T-helper 22 cell (primary cell): ENCODE results near the gene PLCL2.

Experiments
- DNase-seq: peaks from one replicate; pipeline ENCODE4 v3.0.0-alpha.2; 2020; ENCODE audit warnings: low read depth

PLCL2 gene

DNA sequence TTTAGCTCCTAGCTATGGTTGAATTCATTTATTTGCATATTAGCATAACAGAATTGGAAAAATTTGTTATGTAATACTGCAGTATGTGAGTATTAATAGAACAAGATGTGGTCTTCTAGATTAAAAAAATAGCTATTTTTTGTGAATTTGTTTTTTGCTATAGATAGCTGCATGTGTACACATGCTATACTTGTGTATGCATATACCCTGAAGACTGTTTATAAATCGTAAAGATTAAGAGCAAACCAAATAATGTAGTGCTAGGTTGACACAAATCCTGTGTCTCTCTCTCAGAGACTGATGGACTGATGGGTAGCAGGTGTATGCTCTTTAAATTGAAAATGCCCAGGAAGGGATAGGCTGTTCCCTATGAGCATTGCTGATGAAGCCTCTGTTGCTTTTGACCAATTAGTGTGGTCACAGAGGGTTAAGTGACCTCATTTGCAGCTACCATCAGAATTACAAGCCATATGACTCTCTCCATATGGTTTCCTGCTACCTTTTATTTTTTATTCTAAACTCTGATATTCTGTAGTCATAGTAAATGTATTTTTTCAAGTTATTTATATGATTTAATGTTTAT, 9.0 kb downstream of the PLCL2 start:
- DNase-seq: no peak

DNA sequence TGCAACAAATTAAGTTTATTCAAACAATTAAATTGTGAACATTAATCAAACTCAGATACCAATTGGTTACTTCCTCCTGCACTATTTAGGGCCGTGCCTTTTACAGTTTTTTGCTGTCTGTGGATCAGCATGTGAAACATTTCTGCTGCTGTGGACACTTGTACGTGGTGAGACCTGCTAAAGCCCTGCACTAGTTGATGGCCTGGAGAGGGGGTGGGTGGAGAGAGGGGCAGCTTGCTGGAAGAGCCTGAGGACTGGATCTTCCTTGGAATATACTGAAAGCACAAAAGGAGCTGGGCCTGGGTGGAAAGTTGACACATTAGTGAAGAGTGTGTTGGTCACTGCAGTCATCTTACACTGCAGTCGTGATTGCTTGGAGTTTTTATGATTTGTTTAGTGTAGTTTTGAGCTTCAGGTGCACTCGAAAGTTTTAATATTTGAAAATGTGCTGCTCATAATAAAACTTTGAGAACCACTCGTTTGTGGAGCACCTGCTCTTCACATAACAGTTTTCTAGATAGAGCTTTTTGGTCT, 11.4 kb downstream of the PLCL2 start:
- no peak for DNase-seq

DNA sequence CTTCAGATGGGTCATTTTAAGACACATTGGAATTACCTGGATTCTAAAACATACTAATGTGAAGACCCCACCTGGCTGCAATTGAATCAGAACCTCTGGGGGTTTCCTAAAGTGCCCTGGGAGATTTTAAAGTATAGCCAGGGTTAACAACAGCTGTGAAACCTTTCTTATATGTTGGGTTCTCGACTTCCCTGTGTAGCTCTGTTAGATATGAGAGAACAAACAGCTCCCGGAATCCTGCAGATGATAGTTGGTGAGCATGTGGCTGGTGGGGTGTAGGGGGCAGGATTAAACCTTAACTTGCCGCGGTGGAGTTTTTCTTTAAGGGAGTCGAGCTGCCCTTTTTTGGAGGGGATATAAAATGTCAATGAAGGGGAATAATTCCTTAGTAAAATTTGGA, 12.1 kb downstream of the PLCL2 start:
- DNase-seq: no peak

DNA sequence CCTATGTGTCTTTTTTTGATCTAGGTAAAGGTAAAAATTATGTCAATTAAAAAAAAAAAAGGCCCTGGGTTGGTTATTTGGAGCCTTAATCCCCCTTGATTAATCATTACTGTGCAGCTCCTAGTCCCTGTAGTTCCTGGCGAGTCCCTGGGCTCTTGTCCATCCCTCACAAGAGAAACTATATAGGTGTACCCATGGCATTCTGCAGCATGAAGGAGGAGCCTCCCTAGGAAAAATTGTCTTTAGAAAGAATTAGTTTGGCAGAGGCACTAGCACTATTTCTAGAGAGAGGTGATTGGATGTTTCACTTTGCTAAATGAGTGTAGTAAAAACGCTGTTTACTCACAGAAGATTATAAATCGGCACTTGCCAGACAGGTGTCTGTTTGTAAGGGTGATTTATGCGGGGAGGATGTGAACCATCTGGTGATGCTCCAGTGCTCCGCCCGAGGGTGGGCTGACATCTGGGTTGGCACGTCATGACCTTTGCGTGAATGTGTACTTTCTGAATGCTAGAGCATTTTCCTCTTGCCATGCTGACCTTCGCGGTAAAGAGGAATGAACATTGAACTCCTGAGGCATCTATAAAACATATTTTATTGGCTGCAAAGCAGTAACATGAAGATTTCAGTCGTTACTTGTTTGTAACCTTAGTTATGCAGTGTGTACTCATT, 12.6 kb downstream of the PLCL2 start:
- DNase-seq: no peak

DNA sequence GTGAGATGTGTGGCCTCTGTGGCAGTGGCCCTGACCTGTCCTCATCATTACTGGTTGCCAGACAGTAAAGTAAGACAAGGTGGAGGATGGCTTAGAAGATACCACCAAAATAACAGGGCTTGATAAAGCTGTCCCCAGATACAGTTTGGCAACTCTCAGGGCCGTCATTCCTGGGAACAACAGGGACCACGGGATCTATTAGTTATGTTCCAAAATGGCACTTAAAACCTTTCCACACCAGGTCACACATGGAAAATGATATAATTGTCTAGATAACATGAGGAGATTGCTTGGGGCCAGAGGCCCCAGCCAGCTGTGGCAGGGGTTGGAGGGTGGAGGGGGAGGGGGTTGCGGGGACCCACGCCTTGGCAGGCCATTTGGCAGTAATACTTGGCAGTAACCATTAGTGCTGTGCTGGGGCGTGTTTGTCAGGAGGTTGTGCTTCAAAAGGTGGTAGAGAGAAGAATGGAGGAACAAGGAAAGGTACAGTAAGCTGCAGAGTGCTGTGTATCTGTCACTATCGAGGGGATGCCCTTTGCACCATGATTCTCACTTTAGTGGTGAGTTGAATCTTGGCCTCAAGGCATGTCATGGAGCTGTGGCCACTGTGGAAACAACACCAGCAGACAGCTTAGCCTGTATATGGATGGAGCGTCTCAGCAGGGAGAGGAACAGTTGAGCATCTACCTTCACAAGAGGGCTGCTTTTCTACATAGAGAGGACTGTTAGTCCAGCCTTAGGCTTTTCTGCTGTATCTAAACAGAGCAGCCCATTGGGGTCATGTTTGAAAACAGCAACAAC, 14.0 kb downstream of the PLCL2 start:
- DNase-seq: no peak

DNA sequence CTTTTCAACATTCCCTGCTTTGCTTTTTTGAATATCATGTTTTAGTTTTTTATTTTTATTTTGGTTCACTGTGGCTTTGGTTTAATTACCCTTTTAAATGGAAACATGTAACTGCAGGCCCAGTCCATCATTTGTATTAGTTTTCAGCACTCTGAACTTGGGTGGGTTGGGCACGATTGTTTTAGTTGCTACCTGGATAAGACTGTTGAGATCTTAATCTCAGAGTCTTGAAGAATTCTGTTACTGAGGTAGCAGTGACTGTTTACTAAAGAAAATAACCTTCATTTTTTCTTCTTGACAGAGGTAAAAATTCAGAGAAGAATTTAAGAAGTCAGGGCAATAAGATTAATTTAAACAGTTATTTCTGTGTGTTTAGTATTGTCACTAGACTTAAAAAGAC, 15.2 kb downstream of the PLCL2 start:
- no peak for DNase-seq

DNA sequence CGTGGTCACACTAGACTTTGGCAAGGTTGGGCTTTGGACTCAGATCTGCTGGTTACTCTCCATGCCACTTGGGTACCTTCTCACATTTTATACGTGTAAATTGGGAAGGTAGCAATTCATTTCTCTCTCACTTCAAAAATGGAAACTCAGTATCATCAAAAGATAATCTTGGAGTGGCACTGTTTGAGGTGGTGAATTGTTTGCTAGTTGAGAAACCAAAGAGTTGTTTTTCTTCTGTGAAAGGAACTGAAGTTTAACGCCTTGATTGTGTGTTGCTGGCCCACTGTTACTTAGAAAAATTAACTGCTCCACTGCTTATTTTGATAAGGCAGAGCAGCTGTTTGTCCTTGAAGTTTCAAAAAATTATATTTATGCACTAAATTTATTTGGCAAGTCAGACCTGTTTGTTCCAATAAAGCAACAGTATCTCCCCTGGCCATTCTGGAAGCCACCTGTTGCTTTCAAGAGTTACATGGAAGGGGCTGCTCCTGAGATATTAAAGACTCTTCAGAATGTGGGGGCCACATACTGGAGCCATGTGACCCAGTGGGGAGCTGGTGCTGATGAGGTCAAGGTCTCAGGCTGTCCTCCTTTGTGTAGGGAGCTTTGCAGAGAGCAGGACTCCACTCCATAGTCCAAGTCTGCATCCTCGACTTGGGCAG, 16.2 kb downstream of the PLCL2 start:
- DNase-seq: no peak

DNA sequence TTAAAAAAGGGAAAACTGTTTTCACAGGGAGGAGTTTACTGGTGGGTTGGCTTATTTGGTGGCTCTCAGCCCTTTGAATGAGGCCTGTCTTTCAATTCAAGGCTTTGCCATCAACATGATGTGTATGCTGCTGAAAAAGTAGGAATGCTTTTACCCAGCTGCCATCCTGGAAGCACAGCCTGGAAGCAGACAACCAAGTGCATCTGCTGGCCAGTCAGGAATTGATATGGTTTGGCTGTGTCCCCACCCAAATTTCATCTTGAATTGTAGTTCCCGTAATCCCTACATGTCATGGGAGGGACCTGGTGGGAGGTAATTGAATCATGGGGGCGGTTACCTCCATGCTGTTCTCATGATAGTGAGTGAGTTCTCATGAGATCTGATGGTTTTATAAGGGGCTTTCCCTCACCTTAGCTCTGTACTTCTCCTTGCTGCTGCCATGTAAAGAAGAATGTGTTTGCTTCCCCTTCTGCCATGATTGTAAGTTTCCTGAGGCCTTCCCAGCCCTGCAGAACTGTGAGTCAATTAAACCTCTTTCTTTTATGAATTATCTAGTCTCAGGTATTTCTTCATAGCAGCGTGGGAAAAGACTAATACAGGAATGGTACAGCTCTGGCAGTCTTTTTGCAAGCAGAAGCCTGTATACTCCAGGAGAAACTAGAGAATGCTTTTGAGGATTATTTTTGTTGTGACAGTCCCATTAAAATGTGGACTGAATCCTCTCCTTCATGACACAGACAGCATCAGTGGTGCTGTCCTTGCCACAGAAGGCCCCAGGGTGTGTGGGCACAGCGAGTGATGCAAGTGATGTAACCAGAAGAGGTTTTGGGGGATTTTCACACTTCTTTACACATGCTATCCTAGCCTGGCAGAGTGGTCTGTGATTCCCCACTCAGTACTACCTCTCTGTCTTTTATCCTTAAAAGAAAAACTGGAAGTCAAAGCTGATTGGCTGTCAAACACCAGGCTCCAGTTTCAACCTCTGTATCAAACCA, 20.0 kb downstream of the PLCL2 start:
- DNase-seq: peak; percentile 7

DNA sequence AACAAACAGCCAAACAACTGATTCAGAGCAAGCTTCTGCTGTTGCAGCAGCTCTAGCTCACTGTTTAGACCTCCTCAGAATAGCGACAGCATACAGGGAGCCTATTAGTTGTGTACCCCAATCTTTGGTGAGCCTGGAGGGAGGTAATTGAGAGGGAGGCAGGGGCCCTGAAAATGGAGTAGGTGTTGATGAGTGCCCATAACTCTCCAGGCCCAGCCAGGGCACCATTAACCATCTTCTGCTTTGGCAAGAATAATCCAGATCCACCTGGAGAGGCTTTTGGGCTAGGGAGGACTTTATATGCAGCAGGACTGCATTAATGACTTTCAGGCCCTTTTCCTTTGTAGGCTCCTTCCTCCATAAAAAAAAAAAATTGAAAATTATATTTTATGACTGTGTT, 20.9 kb downstream of the PLCL2 start:
- DNase-seq: no peak

DNA sequence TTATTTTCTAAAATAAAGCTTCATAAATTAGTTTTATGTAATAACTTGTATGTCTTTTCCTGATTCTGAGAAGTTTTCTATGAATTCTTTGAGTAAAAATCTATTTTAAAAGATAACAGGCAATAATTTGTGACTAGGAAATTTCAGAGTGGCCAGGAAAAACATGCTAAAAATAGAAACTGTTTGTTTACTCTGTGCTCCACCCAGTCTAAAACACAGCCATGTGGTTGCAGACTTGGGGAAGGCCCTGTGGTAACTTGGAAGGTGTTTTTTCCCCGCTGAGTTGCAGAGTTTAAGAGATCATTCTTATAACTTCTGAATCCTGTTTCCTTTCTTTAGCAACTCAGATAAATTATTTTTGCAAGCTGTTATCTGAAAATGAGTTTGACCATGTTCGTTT, 21.9 kb downstream of the PLCL2 start:
- DNase-seq: peak; percentile 14

DNA sequence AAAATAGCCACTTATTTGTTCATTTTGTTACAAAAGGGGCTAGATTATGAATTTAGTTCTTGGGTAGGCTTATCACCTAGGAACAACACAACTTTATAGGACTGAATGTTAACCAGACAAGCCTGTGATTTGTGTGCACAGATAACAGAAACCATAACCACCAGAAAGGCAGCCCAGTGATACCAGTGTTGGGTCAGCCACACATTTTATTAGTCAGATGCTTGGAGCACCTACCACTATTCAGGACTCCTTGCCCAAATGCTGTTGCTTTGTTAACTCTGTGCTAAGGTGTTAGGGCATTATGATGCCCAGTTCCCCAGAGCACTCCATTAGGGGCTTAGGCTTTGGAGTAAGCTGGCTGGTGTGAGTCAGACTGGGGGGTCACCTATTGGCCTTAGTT, 22.5 kb downstream of the PLCL2 start:
- DNase-seq: no peak

DNA sequence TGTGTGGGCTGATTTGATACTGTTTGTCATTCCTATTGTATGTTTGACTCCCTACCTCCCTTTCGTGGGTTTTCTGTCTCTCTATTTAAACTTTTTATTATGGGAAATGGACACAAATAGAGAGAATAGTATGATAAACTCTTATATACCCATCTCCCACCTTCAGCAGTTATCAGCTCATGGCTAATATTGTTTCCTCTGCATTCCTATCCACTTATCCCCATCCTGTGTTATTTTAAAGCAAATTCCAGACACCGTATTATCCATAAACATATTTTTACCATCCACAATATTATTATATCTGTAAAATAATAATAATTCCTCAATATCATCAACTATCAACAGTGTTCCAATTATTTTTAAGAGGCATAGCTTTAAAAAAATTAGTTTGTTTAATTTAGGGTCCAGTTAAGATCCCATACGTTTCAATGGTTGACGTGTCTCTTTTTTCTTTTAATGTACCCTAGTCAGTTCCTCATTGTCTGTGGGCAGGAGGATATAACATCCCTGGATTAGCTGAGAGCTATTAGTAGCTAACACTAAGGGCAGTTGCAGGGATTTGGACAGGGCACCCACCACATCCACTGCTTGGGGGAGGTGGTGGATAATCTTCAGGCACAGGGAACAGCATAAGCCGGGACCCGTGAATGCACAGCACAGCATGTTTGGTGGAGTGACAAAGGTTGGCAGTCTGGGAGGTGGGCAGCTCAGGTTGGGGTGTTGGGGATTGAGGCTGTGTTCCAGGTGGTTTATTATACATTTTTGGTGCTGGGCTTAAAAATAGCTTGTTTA, 23.5 kb downstream of the PLCL2 start:
- DNase-seq: no peak

DNA sequence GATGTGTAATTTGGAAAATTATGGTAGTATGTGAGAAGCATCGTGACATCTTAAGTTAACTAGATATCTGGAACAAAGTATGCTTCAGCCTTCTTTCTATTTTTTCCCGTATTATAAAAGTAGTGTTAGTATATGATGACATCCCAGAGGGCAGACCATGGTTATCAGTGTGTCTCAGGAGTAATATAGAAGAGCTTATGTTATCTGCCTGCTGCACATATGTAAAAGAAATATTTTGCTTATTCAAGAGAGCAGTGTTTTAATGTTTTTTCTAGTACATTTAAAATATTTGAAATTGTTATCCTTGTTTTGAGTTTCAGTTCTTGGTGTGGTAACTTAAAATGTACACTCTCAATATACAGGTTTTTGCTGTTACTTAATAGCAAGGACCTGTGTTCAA, 24.1 kb downstream of the PLCL2 start:
- DNase-seq: no peak

DNA sequence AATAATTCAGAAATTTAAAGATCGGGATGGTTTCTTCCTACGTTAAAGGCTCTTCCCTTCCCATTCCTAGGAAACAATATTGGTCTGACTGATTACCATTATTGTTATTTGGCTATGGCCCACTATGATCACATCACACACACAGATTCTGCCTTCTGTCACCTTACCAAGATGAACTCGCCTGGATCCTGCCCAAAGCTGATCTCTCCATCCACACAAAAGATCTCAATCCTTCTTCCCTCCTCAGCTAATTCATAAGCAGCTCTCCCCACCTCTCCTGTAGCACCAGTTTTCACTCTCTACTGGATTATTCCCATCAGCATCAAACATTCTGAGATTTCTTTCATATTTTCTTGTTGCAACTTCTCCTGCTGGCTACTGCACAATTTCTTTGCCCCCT, 25.0 kb downstream of the PLCL2 start:
- DNase-seq: no peak

DNA sequence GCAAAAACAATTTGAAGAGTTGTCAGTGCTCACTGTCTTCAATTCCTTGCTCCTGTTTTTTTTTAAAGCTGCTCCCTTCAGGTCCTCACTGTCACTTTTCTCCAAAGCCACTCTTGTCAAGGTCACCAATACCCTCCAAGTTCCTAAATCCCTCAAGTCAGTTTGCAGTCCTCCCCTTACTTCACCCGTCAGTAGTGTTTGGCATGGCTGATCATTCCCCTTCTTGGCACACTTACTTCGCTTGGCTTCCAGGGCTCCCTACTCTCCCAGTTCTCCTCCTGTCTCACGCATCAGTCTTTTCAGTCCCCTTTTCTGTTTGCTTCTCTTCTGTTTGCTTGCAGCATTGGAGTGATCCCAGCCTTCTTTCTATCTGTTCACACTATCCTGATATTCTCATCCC, 25.5 kb downstream of the PLCL2 start:
- no peak for DNase-seq

DNA sequence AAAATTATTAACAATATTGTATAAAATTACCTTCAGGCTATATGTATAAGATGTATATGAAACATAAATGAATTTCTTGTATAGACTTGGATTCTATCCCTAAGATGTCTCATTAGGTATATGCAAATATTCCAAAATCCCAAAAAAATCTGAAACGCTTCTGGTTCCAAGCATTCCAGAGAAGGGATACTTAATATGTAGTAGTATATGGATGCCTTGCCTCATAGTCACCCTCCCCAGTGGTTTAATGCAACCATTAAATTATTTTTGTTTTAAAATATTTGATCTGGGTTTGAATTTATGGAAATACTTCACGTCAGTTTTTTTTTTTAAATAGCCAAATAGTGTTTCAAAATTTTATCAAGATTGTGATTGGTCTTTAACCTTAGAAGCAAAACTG, 27.2 kb downstream of the PLCL2 start:
- DNase-seq: no peak

DNA sequence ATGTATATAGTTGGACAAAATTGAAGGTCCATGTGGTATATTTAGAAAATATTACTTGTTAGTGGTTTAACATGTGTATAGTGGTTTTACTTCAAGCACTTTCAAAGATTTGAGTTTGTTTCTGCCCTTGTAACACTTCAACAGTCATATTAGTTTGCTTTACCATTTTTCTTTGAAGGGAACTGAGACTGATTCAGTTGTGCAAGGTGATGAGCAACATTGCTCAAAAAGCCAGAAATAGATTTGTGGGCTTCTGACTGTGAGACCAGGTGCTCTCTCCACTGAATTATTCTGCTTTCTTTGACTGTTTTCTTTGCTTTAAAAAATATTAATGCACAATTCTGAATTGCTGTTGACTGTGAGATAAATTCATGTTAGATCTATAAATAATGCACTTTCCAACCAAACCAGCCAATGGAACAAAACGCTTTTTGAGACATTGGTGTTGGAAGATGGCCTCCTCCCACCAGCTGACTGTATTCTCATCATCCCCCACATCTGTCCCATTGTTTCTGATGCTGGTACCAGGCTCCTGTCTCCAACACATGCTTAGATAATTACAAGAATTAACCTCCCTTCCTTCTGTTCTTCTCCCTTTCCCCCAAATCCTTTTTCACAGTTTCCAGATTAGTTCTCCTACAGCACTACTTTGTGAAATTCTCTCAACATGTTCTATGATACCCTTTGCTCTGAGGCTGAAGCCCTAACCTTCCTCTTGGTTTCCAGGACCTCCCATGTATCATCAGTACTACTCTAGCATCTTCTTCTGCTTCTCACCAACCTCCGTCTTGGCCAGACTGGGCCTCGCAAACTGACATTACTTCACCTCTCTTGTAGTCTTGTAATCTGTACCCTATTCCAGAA, 27.9 kb downstream of the PLCL2 start:
- no peak for DNase-seq

DNA sequence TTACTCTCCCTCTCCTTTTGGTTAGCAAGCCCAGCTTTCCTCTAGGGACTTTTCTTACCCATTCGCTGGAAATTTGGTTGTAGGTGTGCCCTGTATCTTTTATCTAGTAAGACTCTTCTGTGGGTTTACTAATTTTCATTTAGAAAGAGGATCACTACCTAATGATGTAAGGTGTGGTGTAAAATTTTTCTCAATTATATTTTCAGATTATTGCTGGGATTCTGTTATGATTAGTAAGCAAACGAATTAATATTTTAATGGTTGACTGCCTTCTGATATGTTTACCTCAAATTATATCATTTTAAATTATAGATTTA, 28.5 kb downstream of the PLCL2 start:
- DNase-seq: no peak

DNA sequence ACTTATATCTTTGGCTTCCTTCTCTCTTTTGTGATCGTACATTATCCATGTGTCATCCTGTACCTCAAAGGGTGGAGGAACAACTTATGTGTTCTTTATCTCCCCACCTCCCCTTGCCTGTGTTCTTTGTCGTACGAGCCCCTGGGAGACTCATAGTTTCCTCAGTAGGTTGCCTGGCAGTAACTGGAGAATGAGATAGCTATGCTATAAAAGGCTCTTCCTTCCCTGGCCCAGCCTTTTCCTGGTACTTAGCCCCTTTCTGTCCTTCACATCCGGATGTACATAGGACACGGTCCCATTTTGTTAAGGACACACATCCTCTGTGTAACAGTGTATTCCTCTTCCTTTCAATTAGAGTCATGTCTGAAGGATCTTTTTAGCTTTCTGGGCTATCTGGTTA, 32.1 kb downstream of the PLCL2 start:
- no peak for DNase-seq
